A172 (cell line): ENCODE results near the gene RNF157. TPM values are rescaled to one million over a fixed set of nuclear protein-coding genes. Genes with fewer than 3 reads are reported as not detected.
"Not testable (repeated sequence)": the region's sequence is repeated elsewhere in the genome, so short reads cannot be mapped to it uniquely, and the experiment has no call there.

Source experiments
- DNase-seq: peaks from one replicate; pipeline ENCODE4 v3.0.0-alpha.2; 2015; ENCODE audit warnings: low spot score
- total RNA-seq: library from RNA; depleted of rRNA; stranded (reverse); fragments of >200 nt; shearing (Covaris generic); gene quantifications from 2 replicates; pipeline ENCODE4 v1.2.3, GENCODE V29; 2014

RNF157 gene
- total RNA-seq, 1 experiment from 2014 or later: 8.3 TPM

- DNase-seq: no peak
Observed at GRCh38 chr17:76189741-76190140, 50.6 kb downstream of the RNF157 start.

DNA sequence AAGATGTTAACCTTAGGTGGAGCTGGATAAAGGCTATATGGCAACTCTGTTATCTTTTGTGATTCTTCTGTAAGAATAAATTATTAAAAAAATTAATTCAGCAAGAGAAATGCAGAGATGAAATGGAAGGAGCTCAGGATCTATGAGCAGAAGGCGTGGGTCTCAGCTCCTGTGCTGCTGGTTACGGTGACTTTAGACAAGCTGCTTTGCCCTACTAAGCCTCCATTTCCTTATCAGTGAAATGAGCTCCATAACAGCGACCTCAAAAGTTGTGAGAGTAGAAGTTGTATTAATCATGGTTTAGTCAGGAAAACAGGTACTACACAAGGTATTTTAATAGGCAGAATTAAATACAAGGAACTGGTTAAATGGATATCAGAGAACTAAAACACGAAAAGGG, 51.0 kb downstream of the RNF157 start:
- no peak for DNase-seq

DNA sequence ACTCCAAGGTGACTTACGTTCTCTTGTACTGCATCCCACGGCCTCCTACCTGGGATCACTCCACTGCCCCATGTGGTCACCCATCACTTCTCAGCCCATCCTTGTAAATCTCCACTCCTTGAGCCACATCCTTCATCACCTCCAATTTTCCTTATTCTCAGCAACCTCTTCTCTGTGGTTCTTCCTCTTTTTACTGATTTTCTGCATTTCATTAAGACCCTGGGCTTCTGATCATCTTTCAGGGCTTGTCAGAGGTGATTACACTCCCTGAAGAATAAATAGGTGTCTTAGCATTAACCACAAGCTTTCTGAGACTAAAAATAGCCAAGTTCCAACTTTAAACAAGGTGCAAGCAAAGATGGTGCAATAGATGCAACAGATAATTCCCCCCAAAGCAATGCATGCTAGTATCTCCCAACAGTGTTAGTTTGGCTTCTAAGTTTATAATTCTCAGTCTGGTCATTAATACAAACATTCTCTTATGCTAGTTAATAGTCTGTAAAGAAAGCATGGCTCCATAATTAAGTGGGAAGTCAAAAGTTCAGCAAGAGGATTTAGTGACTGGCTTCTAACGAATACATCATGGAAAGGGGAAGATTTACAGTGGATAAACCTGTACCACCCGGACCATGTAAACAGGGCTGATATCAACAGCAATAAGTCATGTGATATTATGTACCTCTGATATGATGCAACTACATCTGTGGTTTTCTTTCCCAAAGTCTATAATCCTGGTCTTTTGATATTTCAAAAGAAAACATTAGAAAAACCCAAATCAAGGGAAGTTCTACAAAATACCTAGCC, 51.9 kb downstream of the RNF157 start:
- no peak for DNase-seq

DNA sequence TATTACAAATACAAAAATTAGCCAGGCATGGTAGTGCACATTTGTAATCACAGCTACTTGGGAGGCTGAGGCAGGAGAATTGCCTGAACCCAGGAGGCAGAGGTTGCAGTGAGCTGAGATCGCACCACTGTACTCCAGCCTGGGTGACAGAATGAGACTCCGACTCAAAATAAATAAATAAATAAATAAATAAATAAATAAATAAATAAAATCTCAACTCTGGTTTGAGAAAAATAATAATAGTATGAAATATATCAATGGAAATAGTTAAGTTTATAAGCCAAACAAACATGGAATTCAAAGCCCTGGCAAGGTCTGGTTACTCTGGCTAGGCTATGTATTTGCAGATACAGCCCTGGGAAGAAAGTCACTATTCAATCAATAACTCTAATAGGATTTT, 53.5 kb downstream of the RNF157 start:
- DNase-seq: not testable (repeated sequence)

- no peak for DNase-seq
Observed at GRCh38 chr17:76184290-76184689, 56.0 kb downstream of the RNF157 start.

DNA sequence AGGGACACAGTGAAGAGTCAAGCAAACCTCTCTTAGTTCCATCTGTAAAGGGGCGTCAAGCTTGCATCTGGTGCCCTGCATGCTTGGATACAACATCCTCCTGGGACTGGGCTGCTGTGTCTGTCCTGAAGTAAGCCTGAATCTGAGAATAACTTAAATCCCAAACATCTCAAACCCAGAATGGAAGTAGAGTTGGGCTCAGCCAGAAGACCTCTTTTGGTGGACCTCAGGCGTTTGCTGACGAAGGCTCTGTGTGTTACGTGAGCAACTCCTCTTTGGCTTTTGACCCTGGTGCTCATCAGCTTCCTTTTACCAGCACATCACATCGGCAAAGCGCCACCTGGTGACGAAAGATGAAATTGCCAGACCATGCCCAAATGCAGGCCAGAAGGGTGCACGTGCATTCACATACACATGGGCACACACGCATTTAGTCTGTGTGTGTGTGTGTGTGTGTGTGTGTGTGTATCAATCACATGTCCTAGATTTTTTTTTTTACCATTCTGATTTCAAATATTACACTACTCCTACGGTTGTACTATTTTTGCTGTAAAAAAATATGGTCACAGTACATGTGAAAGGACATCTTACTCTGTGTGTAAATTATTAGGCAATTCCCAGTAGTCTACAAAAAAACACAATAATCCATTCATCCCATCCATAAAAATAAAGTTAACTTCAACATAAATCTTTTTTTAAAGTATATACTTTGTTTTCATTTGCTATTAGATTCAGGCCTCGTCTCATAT, 58.1 kb downstream of the RNF157 start:
- DNase-seq: peak; percentile 82

- no peak for DNase-seq
Observed at GRCh38 chr17:76179496-76180467, 60.5 kb downstream of the RNF157 start.

DNA sequence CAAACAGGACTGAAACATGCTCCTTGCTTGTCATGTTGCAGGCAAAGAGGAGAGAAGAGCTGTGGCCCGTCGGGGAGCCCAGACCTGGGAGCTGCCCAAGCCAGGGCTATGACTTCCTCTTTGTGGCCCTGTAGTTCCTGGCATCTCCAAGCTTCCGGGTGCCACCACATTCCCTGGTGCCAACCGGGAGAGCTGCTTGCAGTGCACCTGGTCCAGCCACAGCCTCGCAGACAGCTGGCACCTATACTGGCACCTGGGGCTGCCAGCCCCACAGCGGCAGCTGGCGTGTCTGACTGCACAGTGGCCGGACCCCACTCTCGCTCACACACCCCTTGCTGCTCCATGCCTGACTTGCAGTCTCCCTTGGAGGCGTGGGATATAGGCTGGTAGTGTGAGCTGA, 62.2 kb downstream of the RNF157 start:
- DNase-seq: no peak

DNA sequence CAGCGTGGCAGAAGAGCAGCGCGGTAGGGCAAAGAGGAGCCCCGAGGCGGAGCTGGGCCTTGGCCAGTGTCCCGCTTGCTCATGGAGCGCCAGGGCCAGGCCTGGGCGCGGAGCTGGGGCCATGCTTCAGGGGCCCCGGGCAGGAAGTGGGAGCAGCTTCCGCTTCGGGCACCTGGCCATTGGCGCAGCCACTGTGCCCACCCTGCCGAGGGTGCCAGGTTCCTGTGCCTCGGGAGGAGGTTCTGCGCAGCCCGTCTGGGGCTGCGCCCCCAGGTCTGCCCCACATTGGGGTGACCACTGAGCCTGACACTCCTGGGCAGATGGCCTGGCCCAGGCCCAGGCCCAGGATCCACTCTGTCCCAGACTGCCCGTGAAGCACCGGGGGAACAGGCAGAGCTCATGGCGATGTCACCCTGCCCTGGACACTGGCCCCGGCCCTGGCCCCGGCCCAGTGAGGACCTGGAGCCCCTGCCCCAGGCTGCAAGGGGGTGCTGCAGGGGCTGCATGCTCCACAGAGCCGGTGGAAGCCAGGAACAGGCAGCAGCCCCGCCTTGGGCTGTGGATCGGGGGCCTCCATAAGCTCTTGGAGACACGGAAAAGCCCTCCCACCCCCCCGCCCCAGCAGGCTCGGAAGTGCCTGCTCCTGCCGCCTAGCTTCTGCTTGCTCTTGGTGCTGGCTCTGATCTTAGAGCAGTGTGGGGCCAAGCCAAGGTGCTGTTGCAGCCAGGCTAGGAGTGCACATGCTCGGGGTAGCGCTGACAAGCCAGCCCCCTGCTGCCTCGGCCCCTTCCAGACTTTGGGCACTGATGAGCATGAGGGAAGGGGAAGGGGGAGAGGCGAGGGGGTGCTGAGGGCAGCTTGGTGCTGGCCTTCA, 63.4 kb downstream of the RNF157 start:
- no peak for DNase-seq

DNA sequence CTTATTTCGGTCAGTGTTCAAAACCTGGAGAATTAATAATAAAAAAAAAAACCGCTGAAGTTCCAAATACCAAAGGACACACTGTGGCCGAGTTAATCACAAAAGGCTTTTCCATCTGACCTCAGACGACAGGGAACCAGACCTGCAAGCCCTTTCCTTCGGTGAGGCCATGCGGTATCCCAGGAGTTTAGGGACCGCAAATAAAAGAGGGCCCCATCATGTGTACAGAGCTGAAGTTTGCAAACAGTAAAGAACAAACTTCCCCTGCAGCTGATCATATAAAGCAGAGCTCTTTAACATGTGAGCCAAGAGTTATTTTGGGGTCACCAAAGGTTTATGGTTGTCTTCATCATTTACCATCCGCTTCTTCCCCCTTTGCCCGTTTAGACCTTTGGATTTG, 66.3 kb downstream of the RNF157 start:
- DNase-seq: no peak

GRCh38 chr17:76173474-76173873, 66.8 kb downstream of the RNF157 start:
- DNase-seq: no peak

GRCh38 chr17:76171706-76172105, 68.6 kb downstream of the RNF157 start:
- DNase-seq: no peak

- DNase-seq: no peak
Observed at GRCh38 chr17:76170114-76170513, 70.2 kb downstream of the RNF157 start.

- DNase-seq: no peak
Observed at GRCh38 chr17:76166906-76167305, 73.4 kb downstream of the RNF157 start.

GRCh38 chr17:76166168-76166567, 74.1 kb downstream of the RNF157 start:
- no peak for DNase-seq

GRCh38 chr17:76164331-76164730, 76.0 kb downstream of the RNF157 start:
- no peak for DNase-seq

DNA sequence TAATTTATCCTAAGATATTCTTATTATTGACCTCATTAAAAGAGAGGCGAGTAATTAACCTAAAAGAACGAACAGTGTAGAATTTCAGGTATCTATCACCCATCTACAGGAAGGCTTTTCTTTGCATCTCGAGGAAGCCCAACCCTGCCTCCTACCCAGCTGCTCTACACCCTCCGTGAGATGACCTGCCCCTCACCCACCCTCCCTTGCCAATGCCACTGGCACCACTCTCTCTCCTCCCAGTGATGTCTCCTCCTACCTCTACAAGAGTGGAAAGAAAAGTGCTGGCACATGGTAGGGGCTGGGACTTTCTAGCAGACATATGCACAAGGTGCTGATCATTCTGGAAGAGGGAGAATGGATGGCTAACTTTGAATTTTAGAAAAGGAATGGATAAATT, 76.4 kb downstream of the RNF157 start:
- no peak for DNase-seq

GRCh38 chr17:76161619-76162266, 78.5 kb downstream of the RNF157 start:
- no peak for DNase-seq

DNA sequence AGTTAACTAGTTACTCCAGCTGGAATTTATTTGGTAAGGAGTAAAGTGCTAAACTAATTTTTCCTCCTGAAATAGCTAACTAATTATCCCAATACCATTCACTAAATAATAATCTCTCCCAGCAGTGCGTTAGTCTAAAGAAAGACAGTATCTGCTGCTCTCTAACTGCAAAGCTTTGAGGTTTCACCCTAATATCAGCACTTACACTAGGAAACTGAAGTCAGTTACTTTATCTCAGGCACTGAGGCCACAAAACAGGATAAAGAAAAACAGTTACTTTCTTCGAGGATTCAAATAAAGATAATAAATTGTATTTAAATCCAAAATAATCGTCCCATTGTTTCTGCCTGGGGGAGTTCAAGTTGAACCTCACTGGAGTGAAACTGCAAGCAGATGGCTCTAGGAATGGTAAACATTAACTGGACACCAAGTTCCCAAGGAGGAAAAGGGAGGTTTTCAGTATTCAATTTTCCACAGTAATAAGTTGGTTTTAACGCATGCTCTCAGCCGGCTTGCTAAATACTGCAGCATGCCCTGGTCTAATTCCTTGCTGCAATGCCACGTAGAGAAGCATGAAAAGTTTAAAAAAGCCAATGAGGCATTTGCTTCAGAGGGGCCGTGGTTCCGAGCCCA, 79.3 kb downstream of the RNF157 start:
- no peak for DNase-seq

- DNase-seq: no peak
Observed at GRCh38 chr17:76159157-76159556, 81.1 kb downstream of the RNF157 start.
